Tibial nerve (tissue), 4 donors: ENCODE measurements around the gene S100A6.

ENCODE experiments used
- EP300 ChIP-seq, 2 donors: sonication (generic); formaldehyde crosslinking; IDR thresholded peaks; one replicate each; pipeline ENCODE4 v1.6.1; 2017; ENCODE audit warnings: antibody characterized with exemption in 2 of 2, mild to moderate bottlenecking in 1 of 2
- POLR2A ChIP-seq, 2 donors: fragments of 450-650 bp; IDR thresholded peaks; one replicate each; pipeline ENCODE4 v1.6.1; 2017; ENCODE audit warnings: antibody characterized with exemption in 2 of 2, mild to moderate bottlenecking in 2 of 2, moderate library complexity in 2 of 2
- TF ChIP-seq, protein P1 (sequence below), 5 experiments: fragments of 200-600 bp in 3 of 5; fragments of 450-650 bp in 2 of 5; sonication (generic) in 3 of 5; IDR thresholded peaks; one replicate each; pipeline ENCODE4 v1.5.1; 2016 to 2019; ENCODE audit warnings: antibody characterized with exemption in 5 of 5, mild to moderate bottlenecking in 3 of 5, moderate library complexity in 2 of 5

DNA sequence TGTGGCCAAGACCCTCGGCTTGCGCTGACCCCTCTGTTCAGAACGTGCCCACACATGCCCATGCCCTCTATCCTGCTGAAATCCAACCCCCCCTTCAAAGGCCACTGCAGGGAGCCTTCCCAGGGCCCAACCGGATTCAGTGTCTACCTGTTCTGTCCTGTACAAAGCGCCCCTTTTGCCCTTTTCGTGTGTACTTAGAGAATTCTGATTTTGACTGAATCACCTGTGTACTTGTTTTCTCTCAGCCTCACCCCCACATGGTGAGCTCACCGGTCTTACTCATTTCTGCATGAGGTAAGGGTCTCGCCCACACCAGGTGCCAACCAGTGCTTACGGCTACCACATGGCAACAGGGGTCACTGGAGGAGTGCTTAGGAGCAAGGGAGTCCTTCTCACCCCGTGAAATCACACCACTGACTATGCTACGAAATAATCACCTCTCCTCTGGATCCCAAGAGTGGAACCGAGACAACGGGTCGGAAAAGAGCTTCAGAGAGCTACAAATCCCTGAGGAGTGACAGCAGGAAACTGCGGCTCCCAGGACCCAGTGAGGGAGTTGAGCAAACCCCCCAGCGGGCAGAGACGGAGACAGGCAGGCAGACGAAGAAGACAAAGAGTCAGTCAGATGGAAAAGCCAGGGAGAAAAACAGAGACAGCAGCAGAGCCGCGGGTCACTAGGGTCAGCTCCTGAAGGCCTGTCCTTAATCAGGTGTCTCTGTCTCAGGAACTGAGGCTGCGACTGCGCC is 32.0 kb upstream of the S100A6 start:
- TF ChIP-seq, protein P1, sequence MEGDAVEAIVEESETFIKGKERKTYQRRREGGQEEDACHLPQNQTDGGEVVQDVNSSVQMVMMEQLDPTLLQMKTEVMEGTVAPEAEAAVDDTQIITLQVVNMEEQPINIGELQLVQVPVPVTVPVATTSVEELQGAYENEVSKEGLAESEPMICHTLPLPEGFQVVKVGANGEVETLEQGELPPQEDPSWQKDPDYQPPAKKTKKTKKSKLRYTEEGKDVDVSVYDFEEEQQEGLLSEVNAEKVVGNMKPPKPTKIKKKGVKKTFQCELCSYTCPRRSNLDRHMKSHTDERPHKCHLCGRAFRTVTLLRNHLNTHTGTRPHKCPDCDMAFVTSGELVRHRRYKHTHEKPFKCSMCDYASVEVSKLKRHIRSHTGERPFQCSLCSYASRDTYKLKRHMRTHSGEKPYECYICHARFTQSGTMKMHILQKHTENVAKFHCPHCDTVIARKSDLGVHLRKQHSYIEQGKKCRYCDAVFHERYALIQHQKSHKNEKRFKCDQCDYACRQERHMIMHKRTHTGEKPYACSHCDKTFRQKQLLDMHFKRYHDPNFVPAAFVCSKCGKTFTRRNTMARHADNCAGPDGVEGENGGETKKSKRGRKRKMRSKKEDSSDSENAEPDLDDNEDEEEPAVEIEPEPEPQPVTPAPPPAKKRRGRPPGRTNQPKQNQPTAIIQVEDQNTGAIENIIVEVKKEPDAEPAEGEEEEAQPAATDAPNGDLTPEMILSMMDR (IDR thresholded peaks at IDR 0.05): no peak
- no peak for TF ChIP-seq POLR2A (IDR thresholded peaks at IDR 0.05)
- TF ChIP-seq EP300 (IDR thresholded peaks at IDR 0.05): no peak
